HEK293 (cell line): ENCODE results near the gene CDPF1.

ENCODE experiments used
- CTCF ChIA-PET: fragments of 350-600 bp; formaldehyde crosslinking; extraction: SDS; loops from one replicate; lab custom pipeline; 2021; ENCODE audit warnings: antibody characterized with exemption; lab: Yijun Ruan, JAX
- POLR2A ChIA-PET: fragments of 300-600 bp; formaldehyde crosslinking; extraction: SDS; loops from one replicate; lab custom pipeline; 2020; ENCODE audit warnings: antibody characterized with exemption, inconsistent platforms; lab: Yijun Ruan, JAX
- H3K27ac ChIP-seq: fragments of 200-500 bp; sonication (Bioruptor generic); 2 replicates; pipeline ENCODE4 v1.5.1; 2014; ENCODE audit warnings: low read depth, low read length, control low read depth, inconsistent platforms; ENCODE audit errors: extremely low read depth
- H3K36me3 ChIP-seq, 2 experiments: fragments of 200-500 bp in 1 of 2; sonication (Bioruptor generic) in 1 of 2; 1 replicate in 1 of 2; 2 replicates in 1 of 2; pipeline ENCODE4 v1.5.1; 2014 to 2017; ENCODE audit warnings: inconsistent platforms in 2 of 2, low read length in 2 of 2; ENCODE audit not compliant: control insufficient read depth in 2 of 2, insufficient read depth in 1 of 2
- H3K4me1 ChIP-seq: fragments of 200-500 bp; sonication (Bioruptor generic); 2 replicates; pipeline ENCODE4 v1.5.1; 2014; ENCODE audit warnings: mild to moderate bottlenecking, low read length, inconsistent platforms; ENCODE audit not compliant: control insufficient read depth, insufficient read depth
- H3K4me3 ChIP-seq: 2 replicates; pipeline ENCODE4 v1.5.1; 2011; ENCODE audit warnings: low read depth, mild to moderate bottlenecking, control low read depth, low read length, moderate library complexity
- H3K9me3 ChIP-seq: fragments of 200-500 bp; sonication (Bioruptor generic); 2 replicates; pipeline ENCODE4 v1.5.1; 2014; ENCODE audit warnings: low read depth, low read length, inconsistent platforms; ENCODE audit not compliant: control insufficient read depth, insufficient read depth
- EGR2 ChIP-seq: fragments of 450-650 bp; formaldehyde crosslinking; IDR thresholded peaks from 2 replicates; pipeline ENCODE4 v1.5.1; 2016; ENCODE audit warnings: low read depth, missing biosample characterization, missing genetic modification characterization
- REPIN1 ChIP-seq: fragments of 450-650 bp; formaldehyde crosslinking; IDR thresholded peaks from 2 replicates; pipeline ENCODE4 v1.5.1; 2017; ENCODE audit warnings: missing biosample characterization, missing genetic modification characterization, low read depth
- SALL2 ChIP-seq: fragments of 450-650 bp; formaldehyde crosslinking; IDR thresholded peaks from 2 replicates; pipeline ENCODE4 v1.5.0; 2017; ENCODE audit warnings: missing biosample characterization, mild to moderate bottlenecking, missing genetic modification characterization, borderline replicate concordance
- ZBTB1 ChIP-seq: fragments of 450-650 bp; formaldehyde crosslinking; IDR thresholded peaks from 2 replicates; pipeline ENCODE4 v1.5.1; 2016; ENCODE audit warnings: missing biosample characterization, missing genetic modification characterization
- ZBTB44 ChIP-seq: fragments of 450-650 bp; IDR thresholded peaks from 2 replicates; pipeline ENCODE4 v1.5.1; 2018; ENCODE audit warnings: missing biosample characterization, mild to moderate bottlenecking, missing genetic modification characterization
- ZEB2 ChIP-seq: fragments of 450-650 bp; formaldehyde crosslinking; IDR thresholded peaks from 2 replicates; pipeline ENCODE4 v1.5.1; 2016; ENCODE audit warnings: missing biosample characterization, missing genetic modification characterization
- ZFHX2 ChIP-seq: fragments of 450-650 bp; formaldehyde crosslinking; conservative IDR thresholded peaks from 2 replicates; pipeline ENCODE4 v1.5.1; 2016; ENCODE audit warnings: missing biosample characterization, missing genetic modification characterization
- ZNF132 ChIP-seq: fragments of 450-650 bp; formaldehyde crosslinking; IDR thresholded peaks from 2 replicates; pipeline ENCODE4 v1.5.1; 2017; ENCODE audit warnings: missing biosample characterization, missing genetic modification characterization, borderline replicate concordance
- ZNF19 ChIP-seq: fragments of 450-650 bp; formaldehyde crosslinking; IDR thresholded peaks from 2 replicates; pipeline ENCODE4; 2016; ENCODE audit warnings: missing biosample characterization, missing genetic modification characterization, low read depth
- ZNF311 ChIP-seq: fragments of 450-650 bp; formaldehyde crosslinking; IDR thresholded peaks from 2 replicates; pipeline ENCODE4 v1.5.1; 2017; ENCODE audit warnings: missing biosample characterization, missing genetic modification characterization, borderline replicate concordance
- ZNF335 ChIP-seq: fragments of 450-650 bp; formaldehyde crosslinking; conservative IDR thresholded peaks from 2 replicates; pipeline ENCODE4 v1.5.1; 2016; ENCODE audit warnings: missing biosample characterization, missing genetic modification characterization
- ZNF350 ChIP-seq: fragments of 450-650 bp; formaldehyde crosslinking; IDR thresholded peaks from 2 replicates; pipeline ENCODE4 v1.5.0; 2017; ENCODE audit warnings: missing biosample characterization, mild to moderate bottlenecking, missing genetic modification characterization
- ZNF626 ChIP-seq: fragments of 450-650 bp; sonication (Bioruptor Pico); formaldehyde crosslinking; IDR thresholded peaks from 2 replicates; pipeline ENCODE4 v1.5.1; 2018; ENCODE audit warnings: missing biosample characterization, missing genetic modification characterization, inconsistent platforms
- ZNF707 ChIP-seq: fragments of 450-650 bp; formaldehyde crosslinking; IDR thresholded peaks from 2 replicates; pipeline ENCODE4 v1.5.1; 2016; ENCODE audit warnings: missing biosample characterization, missing genetic modification characterization
- ZNF747 ChIP-seq: fragments of 450-650 bp; formaldehyde crosslinking; IDR thresholded peaks from 2 replicates; pipeline ENCODE4 v1.5.1; 2016; ENCODE audit warnings: missing biosample characterization, missing genetic modification characterization
- ZNF768 ChIP-seq: fragments of 450-650 bp; formaldehyde crosslinking; IDR thresholded peaks from 2 replicates; pipeline ENCODE4 v1.5.1; 2018; ENCODE audit warnings: missing biosample characterization, mild to moderate bottlenecking, missing genetic modification characterization
- ZNF777 ChIP-seq: fragments of 450-650 bp; formaldehyde crosslinking; IDR thresholded peaks from 2 replicates; pipeline ENCODE4 v1.5.1; 2017; ENCODE audit warnings: missing biosample characterization, missing genetic modification characterization, borderline replicate concordance
- ZNF791 ChIP-seq: fragments of 450-650 bp; formaldehyde crosslinking; IDR thresholded peaks from 2 replicates; pipeline ENCODE4 v1.5.1; 2016; ENCODE audit warnings: missing biosample characterization, missing genetic modification characterization
- ZNF830 ChIP-seq: fragments of 450-650 bp; IDR thresholded peaks from 2 replicates; pipeline ENCODE4 v1.5.0; 2018; ENCODE audit warnings: missing biosample characterization, missing genetic modification characterization, low read depth, mild to moderate bottlenecking, moderate library complexity
- ZXDB ChIP-seq: fragments of 450-650 bp; formaldehyde crosslinking; IDR thresholded peaks from 2 replicates; pipeline ENCODE4 v1.5.1; 2016; ENCODE audit warnings: missing biosample characterization, missing genetic modification characterization
- TF ChIP-seq, protein P1 (sequence below): fragments of 450-650 bp; formaldehyde crosslinking; IDR thresholded peaks from 2 replicates; pipeline ENCODE4 v1.5.1; 2016; ENCODE audit warnings: missing biosample characterization, missing genetic modification characterization
- TF ChIP-seq, protein P2 (sequence below): fragments of 450-650 bp; formaldehyde crosslinking; IDR thresholded peaks from 2 replicates; pipeline ENCODE4 v1.5.1; 2017; ENCODE audit warnings: missing biosample characterization, missing genetic modification characterization
- TF ChIP-seq, protein P3 (sequence below): fragments of 450-650 bp; formaldehyde crosslinking; IDR thresholded peaks from 2 replicates; pipeline ENCODE4 v1.5.1; 2016; ENCODE audit warnings: missing biosample characterization, missing genetic modification characterization

Gene CDPF1

GRCh38 chr22:46226577-46226976 is 23.5 kb downstream of the CDPF1 start (continued):
- no peak for TF ChIP-seq ZBTB44 (tag by site-specific recombination)
- TF ChIP-seq REPIN1 (tag by site-specific recombination): no peak
- TF ChIP-seq, protein P1, sequence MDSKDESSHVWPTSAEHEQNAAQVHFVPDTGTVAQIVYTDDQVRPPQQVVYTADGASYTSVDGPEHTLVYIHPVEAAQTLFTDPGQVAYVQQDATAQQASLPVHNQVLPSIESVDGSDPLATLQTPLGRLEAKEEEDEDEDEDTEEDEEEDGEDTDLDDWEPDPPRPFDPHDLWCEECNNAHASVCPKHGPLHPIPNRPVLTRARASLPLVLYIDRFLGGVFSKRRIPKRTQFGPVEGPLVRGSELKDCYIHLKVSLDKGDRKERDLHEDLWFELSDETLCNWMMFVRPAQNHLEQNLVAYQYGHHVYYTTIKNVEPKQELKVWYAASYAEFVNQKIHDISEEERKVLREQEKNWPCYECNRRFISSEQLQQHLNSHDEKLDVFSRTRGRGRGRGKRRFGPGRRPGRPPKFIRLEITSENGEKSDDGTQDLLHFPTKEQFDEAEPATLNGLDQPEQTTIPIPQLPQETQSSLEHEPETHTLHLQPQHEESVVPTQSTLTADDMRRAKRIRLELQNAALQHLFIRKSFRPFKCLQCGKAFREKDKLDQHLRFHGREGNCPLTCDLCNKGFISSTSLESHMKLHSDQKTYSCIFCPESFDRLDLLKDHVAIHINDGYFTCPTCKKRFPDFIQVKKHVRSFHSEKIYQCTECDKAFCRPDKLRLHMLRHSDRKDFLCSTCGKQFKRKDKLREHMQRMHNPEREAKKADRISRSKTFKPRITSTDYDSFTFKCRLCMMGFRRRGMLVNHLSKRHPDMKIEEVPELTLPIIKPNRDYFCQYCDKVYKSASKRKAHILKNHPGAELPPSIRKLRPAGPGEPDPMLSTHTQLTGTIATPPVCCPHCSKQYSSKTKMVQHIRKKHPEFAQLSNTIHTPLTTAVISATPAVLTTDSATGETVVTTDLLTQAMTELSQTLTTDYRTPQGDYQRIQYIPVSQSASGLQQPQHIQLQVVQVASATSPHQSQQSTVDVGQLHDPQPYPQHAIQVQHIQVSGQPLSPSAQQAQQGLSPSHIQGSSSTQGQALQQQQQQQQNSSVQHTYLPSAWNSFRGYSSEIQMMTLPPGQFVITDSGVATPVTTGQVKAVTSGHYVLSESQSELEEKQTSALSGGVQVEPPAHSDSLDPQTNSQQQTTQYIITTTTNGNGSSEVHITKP: no peak
- TF ChIP-seq ZNF747: no peak
- TF ChIP-seq ZEB2 (tag by site-specific recombination): no peak
- TF ChIP-seq ZNF19 (tag by site-specific recombination): no peak
- no peak for TF ChIP-seq ZNF830 (tag by site-specific recombination)

GRCh38 chr22:46225631-46226030 is 24.5 kb downstream of the CDPF1 start:
- H3K27ac ChIP-seq: no peak overlapping the region
- no peak overlapping the region for H3K4me3 ChIP-seq
- no peaks in the 10 kb centered on the region for H3K4me1 ChIP-seq
- no peaks in the 10 kb centered on the region for H3K9me3 ChIP-seq
- CTCF ChIA-PET: no interaction called here
- H3K36me3 ChIP-seq: peaks cover 5 to 15% of the 10 kb centered on the region in 2 experiments; a peak in 2 of 3 replicates
- TF ChIP-seq ZNF311 (tag by site-specific recombination) (no peak), ZNF707 (no peak), ZNF791 (no peak), ZNF626 (no peak), ZNF335 (tag by site-specific recombination) (no peak), ZBTB1 (tag by site-specific recombination) (no peak), ZFHX2 (tag by site-specific recombination) (peak; percentile 77), SALL2 (tag by site-specific recombination) (0 out of 2 replicates have a peak, but pooled peaks have one; percentile 18), EGR2 (peak; percentile 87), ZNF777 (tag by site-specific recombination) (no peak), ZNF768 (no peak), ZNF350 (no peak), ZNF132 (tag by site-specific recombination) (no peak), ZXDB (no peak)
- TF ChIP-seq, protein P2, sequence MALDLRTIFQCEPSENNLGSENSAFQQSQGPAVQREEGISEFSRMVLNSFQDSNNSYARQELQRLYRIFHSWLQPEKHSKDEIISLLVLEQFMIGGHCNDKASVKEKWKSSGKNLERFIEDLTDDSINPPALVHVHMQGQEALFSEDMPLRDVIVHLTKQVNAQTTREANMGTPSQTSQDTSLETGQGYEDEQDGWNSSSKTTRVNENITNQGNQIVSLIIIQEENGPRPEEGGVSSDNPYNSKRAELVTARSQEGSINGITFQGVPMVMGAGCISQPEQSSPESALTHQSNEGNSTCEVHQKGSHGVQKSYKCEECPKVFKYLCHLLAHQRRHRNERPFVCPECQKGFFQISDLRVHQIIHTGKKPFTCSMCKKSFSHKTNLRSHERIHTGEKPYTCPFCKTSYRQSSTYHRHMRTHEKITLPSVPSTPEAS: peak; percentile 49; the same call in 1 of the 2 replicates
- TF ChIP-seq, protein P3, sequence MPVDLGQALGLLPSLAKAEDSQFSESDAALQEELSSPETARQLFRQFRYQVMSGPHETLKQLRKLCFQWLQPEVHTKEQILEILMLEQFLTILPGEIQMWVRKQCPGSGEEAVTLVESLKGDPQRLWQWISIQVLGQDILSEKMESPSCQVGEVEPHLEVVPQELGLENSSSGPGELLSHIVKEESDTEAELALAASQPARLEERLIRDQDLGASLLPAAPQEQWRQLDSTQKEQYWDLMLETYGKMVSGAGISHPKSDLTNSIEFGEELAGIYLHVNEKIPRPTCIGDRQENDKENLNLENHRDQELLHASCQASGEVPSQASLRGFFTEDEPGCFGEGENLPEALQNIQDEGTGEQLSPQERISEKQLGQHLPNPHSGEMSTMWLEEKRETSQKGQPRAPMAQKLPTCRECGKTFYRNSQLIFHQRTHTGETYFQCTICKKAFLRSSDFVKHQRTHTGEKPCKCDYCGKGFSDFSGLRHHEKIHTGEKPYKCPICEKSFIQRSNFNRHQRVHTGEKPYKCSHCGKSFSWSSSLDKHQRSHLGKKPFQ: peak; percentile 82
- TF ChIP-seq, all 188 proteins: peak for 5
- POLR2A ChIA-PET: no interaction called here
